HG02938 (cell line): ENCODE data around the gene ASH1L.
A peak's percentile ranks its signal among the peaks of the same experiment; 100 is the strongest.
"Not testable (repeated sequence)": the region's sequence is repeated elsewhere in the genome, so short reads cannot be mapped to it uniquely, and the experiment has no call there.

ENCODE experiments used
- ATAC-seq: cut with Tn5 transposase; IDR thresholded peaks from one replicate; pipeline ENCODE4 v1.9.1; 2021; ENCODE audit warnings: mild to moderate bottlenecking, moderate library complexity; ENCODE audit not compliant: unreplicated experiment

The ASH1L gene, protein sequence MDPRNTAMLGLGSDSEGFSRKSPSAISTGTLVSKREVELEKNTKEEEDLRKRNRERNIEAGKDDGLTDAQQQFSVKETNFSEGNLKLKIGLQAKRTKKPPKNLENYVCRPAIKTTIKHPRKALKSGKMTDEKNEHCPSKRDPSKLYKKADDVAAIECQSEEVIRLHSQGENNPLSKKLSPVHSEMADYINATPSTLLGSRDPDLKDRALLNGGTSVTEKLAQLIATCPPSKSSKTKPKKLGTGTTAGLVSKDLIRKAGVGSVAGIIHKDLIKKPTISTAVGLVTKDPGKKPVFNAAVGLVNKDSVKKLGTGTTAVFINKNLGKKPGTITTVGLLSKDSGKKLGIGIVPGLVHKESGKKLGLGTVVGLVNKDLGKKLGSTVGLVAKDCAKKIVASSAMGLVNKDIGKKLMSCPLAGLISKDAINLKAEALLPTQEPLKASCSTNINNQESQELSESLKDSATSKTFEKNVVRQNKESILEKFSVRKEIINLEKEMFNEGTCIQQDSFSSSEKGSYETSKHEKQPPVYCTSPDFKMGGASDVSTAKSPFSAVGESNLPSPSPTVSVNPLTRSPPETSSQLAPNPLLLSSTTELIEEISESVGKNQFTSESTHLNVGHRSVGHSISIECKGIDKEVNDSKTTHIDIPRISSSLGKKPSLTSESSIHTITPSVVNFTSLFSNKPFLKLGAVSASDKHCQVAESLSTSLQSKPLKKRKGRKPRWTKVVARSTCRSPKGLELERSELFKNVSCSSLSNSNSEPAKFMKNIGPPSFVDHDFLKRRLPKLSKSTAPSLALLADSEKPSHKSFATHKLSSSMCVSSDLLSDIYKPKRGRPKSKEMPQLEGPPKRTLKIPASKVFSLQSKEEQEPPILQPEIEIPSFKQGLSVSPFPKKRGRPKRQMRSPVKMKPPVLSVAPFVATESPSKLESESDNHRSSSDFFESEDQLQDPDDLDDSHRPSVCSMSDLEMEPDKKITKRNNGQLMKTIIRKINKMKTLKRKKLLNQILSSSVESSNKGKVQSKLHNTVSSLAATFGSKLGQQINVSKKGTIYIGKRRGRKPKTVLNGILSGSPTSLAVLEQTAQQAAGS (N-terminal part only)

DNA sequence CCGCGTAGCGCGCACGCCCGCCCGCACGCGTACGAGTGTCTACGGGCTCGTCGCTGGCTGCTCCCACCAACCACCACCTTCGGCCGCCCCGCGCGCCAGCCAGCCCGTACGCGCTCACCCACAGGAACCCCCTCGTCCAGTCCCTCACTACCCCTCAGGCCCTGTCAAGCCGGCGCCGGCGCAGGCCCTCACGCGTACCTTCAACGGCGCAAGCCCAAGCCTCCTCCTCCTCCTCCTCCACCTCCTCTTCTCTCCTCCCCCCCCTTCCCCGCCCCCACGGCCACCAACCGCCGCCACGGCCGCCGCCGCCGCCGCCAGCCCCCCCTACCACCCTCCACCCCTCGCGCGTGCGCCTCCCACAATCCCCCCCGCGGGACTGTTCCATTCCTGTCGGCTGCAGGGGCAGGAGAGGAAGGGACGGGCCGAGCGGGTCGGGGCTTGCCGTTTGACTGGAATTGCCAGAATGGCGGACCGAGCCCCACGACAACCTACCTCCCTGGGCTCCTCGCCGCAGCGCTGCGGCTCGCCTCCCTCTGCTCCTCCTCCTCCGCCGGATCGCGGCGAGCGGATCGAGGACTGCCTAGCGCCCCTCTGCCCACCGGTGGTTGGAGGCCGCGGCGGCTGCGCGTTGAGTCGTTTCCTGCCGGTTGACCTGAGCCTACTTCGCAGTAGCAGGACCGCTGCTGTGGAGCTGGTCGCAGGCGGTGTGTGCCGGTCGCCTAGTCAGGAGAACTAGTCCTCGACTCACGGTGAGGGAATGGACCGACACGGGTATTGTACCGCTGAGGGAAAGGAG is at the start of gene ASH1L:
ASH1L (minus strand) TSS at position 223 of the 796 bp plus-strand sequence. CDS start 41,284 bp downstream, outside the sequence.
- peak; percentile 73 for ATAC-seq

DNA sequence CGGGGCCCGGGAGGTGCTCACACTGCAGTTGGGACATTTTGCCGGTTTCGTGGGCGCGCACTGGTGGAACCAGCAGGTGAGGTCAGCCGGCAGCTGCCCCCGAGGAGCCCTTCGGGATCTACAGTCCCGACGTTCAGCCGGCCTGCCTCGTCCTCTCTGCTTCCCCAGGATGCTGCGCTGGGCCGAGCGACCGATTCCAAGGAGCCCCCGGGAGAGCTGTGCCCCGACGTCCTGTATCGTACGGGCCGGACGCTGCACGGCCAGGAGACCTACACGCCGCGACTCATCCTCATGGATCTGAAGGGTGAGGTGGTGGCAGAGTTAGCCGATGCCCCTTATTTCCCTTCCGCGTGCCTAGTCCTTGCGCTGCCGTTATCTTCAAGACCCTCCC is 47.6 kb upstream of the ASH1L start:
- peak; percentile 15 for ATAC-seq

DNA sequence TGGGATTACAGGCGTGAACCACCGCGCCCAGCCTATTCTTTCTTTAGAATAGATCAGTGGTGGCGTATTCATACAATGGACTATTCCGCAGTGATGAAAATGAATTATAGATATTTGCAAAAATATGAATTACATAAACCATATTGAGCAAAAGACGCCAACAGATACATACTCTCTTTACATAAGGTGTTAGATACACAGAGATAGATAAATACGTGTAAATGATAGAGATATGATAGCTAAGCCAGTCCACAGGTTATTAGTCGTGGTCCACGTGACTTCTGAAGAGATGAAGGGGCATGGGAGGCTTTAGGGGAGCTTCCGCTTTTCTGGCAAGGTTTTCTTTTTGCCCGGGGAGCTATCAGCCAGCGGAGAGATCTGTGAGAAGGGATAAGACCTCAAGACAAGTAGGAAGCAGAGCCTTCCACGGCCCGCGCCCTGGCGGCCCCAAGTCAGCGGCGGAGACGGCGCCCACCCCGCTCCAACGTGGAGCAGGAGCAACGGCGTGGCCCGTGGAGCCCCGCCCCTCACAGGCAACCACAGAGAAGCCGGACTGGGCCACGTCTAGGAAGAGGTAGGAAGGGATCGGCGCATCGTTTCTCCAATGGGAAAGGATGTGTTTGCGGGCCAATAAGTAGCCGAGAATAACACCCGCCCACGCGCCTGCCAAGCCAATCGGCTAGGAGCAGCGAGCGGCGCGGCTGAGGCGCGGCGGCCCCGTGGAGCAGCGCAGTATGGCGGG is 47.1 kb upstream of the ASH1L start, which contains the start of gene MSTO1:
MSTO1 (plus strand) TSS at position 704 of the 742 bp plus-strand sequence; CDS start at position 735, 31 bp downstream.
- peak; percentile 87 for ATAC-seq

DNA sequence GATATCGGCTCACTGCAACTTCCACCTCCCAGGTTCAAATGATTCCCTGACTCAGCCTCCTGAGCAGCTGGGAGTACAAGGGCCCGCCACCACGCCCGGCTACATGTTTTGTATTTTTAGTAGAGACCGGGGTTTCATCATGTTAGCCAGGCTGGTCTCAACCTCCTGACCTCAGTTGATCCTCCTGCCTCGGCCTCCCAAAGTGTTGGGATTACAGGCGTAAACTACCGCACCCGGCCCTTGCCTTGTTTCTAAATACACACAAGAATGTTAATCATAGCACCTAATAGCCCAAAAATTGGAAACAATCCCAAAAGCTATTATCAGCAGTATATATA is 46.3 kb upstream of the ASH1L start:
- no peak for ATAC-seq

DNA sequence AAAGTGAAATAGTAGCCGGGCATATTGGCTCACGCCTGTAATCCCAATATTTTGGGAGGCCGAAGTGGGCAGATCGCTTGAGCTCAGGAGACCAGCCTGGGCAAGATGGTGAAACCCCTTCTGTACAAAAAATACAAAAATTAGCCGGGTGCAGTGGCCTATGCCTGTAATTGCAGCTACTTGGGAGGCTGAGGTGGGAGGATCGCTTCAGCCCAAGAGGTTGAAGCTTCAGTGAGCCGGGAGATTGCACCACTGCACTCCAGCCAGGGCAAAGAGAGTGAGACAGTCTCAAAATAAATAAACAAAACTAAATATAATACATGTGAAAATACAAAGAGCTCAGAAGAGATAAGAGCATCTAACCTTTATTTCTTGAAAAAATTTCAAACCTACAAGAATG is 45.1 kb upstream of the ASH1L start:
- ATAC-seq: no peak

DNA sequence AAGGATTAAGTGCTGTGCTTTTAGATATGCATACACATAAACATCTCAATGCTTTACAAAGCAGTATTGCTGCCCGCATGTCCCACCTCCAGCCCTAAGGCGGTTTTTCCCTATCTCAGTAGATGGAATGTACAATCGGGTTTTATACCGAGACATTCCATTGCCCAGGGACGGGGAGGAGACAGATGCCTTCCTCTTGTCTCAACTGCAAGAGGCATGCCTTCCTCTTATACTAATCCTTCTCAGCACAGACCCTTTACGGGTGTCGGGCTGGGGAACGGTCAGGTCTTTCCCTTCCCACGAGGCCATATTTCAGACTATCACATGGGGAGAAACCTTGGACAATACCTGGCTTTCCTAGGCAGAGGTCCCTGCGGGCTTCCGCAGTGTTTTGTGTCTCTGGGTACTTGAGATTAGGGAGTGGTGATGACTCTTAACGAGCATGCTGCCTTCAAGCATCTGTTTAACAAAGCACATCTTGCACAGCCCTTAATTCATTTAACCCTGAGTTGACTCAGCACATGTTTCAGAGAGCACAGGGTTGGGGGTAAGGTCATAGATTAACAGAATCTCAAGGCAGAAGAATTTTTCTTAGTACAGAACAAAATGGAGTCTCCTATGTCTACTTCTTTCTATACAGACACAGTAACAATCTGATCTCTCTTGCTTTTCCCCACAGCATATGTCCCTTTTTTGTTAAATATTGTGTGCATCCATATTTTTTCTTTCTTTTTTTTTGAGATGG is 37.4 kb upstream of the ASH1L start:
- ATAC-seq: not testable (repeated sequence)

DNA sequence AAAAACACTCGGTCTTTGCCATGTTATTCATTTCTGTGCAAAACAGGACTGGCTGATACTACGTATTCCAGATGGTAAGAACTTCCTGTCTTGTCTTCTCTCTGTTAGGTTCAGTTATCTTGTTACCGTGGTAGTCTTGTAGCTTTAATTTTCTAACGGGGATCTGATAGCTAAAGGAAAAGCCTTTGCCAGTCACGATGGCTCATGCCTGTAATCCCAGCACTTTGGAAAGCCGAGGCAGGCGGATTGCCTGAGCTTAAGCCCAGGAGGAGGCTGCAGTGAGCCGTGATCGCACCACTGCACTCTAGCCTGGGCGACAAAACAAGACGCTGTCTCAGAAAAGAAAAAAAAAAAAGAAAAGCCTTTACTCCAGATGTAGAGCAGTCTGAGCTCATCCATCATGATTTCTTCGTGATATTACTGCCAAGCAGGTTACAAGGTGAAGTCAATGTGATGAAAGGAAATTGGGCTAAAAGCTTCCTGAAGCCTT is 36.3 kb upstream of the ASH1L start:
- no peak for ATAC-seq

DNA sequence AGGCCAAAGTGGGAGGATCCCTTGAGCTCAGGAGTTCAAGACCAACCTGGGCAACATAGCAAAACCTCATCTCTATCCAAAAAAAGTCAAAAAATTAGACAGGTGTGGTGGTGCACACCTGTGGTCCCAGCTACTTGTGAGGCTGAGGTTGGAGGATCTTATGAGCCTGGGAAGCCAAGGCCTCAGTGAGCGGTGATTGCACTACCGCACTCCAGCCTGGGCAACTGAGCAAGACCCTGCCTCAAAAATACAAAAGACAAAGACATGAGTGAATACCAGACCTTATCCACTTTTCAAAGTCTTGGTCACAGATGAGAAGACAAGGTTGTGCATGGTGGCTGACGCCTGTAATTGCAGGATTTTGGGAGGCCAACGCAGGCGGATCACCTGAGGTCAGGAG is 34.3 kb upstream of the ASH1L start:
- no peak for ATAC-seq

DNA sequence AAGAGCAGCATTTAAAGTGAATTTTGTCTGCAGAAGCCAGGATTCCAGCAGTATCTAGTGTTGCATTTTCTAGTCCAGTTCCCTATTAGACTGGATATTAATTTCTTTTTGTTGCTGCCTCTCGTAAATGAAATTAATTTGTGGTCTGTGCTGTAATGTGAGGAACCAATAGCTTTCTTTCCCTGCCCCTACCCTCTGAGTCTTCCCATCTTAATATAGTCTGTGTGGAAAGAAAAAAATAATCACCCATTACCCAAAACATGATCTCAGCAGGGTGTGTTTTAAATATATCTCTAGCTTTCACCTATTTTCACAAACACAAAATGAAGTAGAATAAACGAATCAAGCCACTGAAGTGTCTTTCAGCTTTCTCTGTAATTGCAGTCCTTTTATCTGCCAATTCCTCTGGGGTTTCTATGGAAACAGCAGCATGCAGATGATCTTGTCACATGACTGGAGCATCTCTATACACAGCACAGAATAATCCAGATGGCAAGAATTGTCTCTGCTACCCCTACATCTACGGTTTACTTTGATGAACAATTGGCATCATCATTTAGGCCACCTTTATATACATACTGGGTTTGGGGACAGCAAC is 33.4 kb upstream of the ASH1L start:
- ATAC-seq: not testable (repeated sequence)

DNA sequence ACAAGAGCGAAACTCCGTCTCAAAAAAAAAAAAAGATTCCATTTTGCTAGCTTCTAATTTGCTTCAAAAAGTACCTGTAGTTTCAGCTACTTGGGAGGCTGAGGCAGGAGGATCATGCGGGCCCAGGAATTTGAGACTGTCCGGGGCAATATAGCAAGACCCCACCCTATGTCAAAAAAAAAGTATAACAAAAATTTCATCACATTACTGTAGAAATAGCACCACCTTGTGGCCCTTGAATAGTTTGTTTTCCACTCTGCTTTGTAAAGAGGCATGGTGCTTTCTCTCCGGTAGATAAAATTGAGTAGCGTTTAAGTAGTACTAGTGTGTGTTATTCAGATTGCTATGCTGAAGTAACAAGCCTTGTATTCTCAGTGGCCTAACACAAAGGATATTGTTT is 29.2 kb upstream of the ASH1L start:
- ATAC-seq: no peak

DNA sequence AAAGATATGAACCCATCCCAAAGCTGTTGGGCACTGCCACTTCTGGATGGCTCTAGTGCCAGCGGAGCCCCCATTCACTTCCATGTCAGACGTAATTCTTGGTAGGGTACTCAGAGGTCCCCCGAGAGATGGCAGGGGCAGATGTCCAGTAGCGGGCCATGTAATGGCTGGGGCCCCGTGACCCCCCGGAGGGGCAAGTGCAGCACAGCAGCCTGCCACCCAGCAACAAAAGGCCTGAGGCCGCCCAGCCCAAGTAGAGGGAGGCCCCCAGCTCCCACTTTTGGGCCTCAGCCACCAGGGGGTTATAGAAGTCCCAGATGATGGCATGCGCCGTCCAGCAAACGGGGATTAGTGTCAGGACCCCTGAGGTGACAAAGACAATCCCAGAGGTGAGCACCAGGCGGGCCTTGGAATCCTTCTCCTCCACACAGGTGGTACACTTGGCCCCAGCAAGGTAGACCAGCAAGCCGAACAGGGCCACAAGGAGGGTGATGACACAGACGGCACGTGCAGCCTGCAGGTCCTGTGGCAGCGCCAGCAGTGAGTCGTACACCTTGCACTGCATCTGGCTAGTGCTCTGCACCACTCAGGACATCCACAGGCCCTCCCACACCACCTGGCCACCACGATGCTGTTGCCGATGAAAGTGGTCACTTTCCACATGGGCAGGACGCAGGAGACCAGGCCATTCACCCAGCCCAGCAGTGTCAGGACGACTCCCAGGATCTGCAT is 28.1 kb upstream of the ASH1L start:
- ATAC-seq: not testable (repeated sequence)

DNA sequence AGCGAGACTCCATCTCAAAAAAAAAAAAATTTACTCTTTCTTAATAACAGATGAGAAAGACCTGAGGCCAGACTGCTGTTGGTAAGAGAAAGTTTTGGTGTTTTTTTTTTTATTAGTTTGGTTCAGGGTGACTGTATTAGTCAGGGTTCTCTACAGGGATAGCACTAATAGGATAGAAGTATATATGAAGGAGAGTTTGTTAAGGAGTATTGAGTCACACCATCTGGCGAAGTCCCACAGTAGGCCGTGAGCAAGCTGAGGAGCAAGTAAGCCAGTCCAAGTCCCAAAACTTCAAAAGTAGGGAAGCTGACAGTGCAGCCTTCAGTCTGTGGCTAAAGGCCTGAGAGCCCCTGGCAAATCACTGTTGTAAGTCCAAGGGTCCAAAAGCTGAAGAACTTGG is 26.7 kb upstream of the ASH1L start:
- ATAC-seq: not testable (repeated sequence)

DNA sequence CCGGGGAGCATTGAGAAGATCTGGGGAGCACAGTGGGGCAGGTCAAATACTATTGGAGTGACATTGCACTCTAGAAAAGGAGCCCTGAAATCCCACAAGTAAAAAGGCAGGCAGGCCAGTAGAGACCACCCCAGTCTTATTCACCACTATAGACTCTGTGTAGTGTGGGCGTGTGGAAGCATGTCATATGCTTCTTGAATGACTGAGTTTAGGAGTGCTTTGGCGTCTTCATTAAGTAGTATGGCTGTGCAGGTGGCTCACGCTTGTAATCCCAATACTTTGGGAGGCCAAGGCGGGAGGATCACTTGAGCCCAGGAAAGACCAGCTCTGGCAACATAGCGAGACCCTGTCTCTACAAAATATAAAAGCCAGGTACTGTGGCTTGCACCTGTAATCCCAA is 21.2 kb upstream of the ASH1L start:
- ATAC-seq: not testable (repeated sequence)

DNA sequence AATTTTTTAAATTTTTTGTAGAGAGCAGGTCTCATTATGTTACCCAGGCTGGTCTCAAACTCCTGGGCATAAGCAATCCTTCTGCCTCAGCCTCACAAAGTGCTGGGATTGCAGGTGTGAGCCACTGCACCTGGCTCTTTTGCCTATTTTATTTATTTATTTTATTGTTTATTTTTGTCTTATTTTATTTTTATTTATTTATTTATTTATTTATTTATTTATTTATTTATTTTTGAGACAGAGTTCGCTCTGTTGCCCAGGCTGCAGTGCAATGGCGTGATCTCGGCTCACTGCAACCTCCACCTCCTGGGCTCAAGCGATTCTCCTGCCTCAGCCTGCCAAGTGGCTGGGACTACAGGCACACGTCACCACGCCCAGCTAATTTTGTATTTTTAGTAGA is 13.0 kb upstream of the ASH1L start:
- ATAC-seq: not testable (repeated sequence)

DNA sequence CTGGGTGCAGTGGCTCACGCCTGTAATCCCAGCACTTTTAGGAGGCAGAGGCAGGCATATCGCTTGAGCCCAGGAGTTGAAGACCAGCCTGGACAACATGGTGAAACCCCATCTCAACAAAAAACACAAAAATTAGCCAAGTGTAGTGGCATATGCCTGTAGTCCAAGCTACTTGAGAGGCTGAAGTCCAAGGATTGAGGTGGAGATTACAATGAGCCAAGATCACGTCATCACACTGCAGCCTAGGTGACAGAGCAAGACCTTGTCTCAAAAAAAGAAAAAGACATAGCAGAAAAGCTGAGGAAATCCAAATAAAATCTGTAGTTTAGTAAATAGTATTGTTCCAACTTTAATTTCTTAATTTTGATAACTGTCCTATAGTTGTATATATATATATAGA is 11.5 kb upstream of the ASH1L start:
- ATAC-seq: no peak

DNA sequence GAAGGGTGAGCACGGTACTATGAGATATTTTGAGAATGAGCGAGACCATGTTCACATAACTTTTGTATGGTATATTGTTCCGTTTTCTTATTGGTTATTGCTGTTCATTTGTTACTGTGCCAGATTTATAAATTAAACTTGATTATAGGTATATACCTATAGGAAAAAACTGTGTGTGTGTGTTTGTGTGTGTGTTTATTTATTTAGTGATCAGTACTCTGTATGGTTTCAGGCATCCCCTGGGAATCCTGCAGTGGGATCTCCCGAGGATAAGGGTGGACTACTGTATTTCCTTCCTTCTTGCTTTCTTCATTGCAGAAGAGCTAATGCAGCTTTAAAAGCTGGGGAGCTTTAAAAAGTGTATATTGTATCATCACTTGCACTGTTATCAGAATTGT is 8.0 kb upstream of the ASH1L start:
- ATAC-seq: no peak

DNA sequence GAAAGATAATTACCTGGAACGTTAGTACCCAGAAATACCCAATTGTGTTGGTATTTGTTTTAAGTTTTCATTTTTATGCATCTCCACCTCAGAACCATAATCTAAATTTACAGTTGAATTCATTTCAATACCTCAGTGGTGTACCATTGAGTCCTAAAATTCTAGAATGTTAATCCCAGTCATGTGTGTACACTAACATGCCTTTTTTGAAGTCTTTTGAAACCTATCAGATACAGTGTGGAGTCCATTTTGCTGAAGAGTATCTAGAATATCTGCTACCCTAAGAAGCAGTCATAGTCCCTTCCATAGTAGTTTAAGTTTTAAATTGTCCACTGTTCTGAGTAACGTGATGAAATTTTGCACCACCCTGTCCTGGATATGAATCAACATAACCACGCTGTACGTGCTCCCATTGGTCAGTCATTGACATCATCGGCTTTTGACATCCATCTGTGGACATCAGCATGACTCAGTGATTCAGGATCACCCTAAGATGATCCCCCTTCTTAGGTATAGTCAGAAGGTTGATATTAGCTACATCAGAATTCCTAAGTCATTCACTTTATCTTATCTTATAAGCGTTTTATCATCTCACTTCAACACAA is 7.5 kb upstream of the ASH1L start:
- ATAC-seq: no peak
